GM21390 (cell line): ENCODE results near the gene ADGRD1.

Experiments used
- ATAC-seq: cut with Tn5 transposase; IDR thresholded peaks from one replicate; pipeline ENCODE4 v1.9.1; 2021; ENCODE audit not compliant: unreplicated experiment

ADGRD1 gene

GRCh38 chr12:130965214-130965613 lies 11.5 kb downstream of the ADGRD1 start:
- no peak for ATAC-seq

GRCh38 chr12:130965668-130966067 lies 12.0 kb downstream of the ADGRD1 start:
- no peak for ATAC-seq

GRCh38 chr12:130966443-130967030 lies 12.8 kb downstream of the ADGRD1 start:
- no peak for ATAC-seq

GRCh38 chr12:130967636-130968035 lies 13.9 kb downstream of the ADGRD1 start:
- ATAC-seq: no peak

GRCh38 chr12:130968611-130969010 lies 14.9 kb downstream of the ADGRD1 start:
- ATAC-seq: no peak

- ATAC-seq: no peak
These were observed 15.5 kb downstream of the ADGRD1 start for GRCh38 chr12:130969223-130969622.

GRCh38 chr12:130970165-130970907 lies 16.6 kb downstream of the ADGRD1 start:
- ATAC-seq: peak; percentile 71

- ATAC-seq: no peak
These were observed 17.2 kb downstream of the ADGRD1 start for GRCh38 chr12:130970908-130971233.

GRCh38 chr12:130971925-130972585 lies 18.3 kb downstream of the ADGRD1 start:
- no peak for ATAC-seq

GRCh38 chr12:130972586-130972950 lies 18.9 kb downstream of the ADGRD1 start:
- ATAC-seq: no peak

- ATAC-seq: no peak
These were observed 19.4 kb downstream of the ADGRD1 start for GRCh38 chr12:130973109-130973508.

- ATAC-seq: no peak
These were observed 20.2 kb downstream of the ADGRD1 start for GRCh38 chr12:130973906-130974305.

- ATAC-seq: no peak
These were observed 21.4 kb downstream of the ADGRD1 start for GRCh38 chr12:130975116-130975515.

- ATAC-seq: no peak
These were observed 22.5 kb downstream of the ADGRD1 start for GRCh38 chr12:130976171-130976720.

GRCh38 chr12:130977046-130977742 lies 23.5 kb downstream of the ADGRD1 start:
- no peak for ATAC-seq

- no peak for ATAC-seq
These were observed 24.0 kb downstream of the ADGRD1 start for GRCh38 chr12:130977743-130978095.

- no peak for ATAC-seq
These were observed 25.1 kb downstream of the ADGRD1 start for GRCh38 chr12:130978785-130979184.

- no peak for ATAC-seq
These were observed 27.5 kb downstream of the ADGRD1 start for GRCh38 chr12:130981074-130981742.

GRCh38 chr12:130981911-130982310 lies 28.2 kb downstream of the ADGRD1 start:
- ATAC-seq: no peak

GRCh38 chr12:130982565-130983225 lies 29.0 kb downstream of the ADGRD1 start:
- ATAC-seq: no peak
